NCI-H2196 treated with DMSO at 0.1 percent for 48 hours (cell line): ENCODE data around the gene GP1BA.

Experiments used
- DNase-seq: peaks from one replicate; lab custom pipeline; 2025; ENCODE audit not compliant: unreplicated experiment; lab: John Stamatoyannopoulos, UW

GP1BA gene

DNA sequence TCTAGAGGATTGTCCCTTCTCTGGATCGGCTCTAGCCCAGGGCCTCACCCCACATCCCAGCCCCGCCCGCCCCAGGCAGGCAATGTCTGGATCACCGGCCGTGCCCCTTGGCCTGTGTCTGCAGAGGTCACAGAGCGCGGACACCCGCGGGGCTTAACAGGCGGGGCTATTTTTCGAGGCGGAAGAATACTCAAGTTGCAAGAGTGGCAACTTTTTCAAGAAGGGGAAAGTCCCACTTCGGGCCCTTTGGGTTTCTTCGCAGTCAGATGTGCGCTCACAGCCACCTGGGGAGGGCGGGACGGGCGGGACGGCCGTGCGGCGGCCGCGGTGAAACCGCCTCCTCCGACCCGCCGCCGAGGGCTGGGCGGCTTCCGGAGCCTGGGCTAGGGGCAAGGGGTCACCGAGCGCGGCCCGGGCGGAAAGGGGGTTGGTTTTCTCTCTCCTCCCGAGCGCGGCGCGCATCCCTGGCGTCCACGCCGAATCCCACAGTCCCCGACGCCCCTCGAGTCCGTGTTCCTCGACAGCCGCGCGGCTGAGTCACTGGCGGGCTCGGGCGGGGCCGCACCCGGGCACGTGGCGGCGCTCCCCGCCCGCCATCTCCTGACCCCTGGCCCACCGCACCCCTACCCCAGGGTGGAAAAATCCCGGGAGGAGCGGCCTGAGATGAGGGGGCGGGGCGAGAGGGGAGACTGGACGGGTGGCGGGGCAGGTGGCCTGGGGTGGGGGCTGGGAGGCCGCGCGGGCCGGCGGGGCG, 17.4 kb downstream of the GP1BA start:
- DNase-seq, result peak; percentile 50

DNA sequence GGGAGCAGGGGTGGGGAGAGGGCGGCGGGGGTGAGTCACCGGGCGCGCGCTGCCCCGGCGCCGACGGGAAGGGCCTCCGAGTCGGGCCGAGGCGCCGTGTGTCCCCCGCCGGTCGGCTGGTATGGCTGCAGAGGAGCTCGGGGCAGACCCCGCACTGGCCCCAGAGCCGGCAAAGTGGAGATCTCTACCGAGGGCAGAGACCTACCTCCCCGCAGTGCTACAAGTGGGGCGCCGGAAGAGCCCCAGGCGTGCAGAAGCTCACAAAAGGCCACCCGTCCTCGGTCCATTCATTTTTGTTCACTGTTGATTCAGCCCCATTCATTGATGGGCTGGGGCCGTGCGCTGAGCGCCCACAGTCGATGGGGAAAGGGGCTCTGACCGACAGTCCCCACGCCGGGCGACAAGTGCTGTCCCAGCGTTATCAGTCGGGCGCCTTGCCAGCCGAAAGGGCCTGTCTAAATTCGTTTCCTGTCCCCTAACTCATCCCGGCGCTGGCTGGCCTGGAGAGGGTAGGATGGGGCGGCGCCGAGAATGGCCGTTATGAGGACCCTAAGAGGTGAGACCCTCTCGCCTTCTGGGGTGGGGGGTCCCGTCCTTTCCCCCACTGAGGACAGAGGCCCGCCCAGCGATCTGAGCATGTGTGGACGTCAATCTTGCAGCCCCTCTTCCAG, 18.1 kb downstream of the GP1BA start:
- no peak for DNase-seq

DNA sequence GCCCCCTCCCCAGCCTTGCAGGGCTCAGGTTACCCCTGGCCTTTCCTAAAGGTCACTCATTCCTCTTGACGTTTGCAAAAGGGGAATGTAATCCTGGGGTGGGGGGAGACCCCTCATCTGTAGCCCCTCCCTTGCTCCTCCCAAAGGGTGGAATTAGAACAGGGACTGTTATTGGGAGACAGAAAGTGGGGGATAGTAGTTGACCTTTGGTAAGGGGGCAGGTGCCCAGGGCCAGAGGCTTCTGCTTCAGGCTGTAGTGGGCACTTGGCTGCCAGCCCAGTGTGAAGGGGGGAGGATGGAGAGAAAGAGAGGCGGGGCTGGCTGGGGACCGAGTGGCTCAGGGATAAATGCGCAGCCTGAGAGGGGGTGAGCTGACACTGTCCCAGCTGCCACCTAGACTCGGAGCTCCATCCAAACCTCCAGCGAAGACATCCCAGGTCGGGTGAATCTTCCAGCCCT, 18.7 kb downstream of the GP1BA start, which contains the start of gene ENO3:
ENO3 (plus strand) TSS at position 374 of the 459 bp plus-strand sequence. CDS start 711 bp downstream, outside the sequence.
- DNase-seq, result no peak

GRCh38 chr17:4951486-4951885, 19.4 kb downstream of the GP1BA start:
- DNase-seq, result no peak

DNA sequence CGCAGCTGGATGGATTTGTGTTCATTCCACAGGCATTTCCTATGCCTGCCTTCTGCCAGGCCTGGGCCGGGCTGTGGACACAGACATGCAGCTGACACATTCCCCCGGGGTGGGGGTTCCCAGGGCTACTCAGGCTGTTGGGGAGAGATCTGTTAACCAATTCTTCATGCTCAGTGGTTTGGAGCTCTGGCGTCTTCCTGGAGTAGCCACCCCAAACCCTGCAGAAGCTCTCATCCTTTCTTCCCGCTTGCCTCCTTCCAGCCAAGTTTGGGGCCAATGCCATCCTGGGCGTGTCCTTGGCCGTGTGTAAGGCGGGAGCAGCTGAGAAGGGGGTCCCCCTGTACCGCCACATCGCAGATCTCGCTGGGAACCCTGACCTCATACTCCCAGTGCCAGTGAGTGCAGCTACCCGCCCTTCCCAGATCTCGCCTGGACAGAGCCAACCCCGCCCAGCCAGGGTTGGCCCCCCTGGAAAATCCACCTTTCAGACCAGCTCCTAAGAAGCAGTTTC, 21.4 kb downstream of the GP1BA start:
- DNase-seq, result no peak

- DNase-seq, result no peak
Observed at GRCh38 chr17:4955091-4955490, 23.0 kb downstream of the GP1BA start.

- DNase-seq, result no peak
Observed at GRCh38 chr17:4956493-4957061, 24.5 kb downstream of the GP1BA start.

DNA sequence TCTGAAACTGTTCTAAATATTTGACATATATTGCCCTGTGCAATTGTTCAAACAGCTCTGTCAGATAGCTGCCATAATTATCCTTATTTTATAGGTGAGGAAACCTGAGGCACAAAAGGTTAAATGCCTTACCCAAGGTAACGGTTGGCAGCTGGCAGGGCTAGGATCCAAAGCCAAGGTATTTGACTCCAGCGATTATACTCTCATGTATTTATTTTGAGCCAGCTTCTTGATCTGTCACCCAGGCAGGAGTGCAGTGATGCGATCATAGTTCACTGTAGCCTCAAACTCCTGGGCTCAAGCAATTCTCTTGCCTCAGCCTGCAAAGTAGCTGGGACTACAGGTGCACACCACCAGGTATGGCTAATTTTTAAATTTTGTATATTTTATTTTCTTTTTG, 26.0 kb downstream of the GP1BA start:
- no peak for DNase-seq

DNA sequence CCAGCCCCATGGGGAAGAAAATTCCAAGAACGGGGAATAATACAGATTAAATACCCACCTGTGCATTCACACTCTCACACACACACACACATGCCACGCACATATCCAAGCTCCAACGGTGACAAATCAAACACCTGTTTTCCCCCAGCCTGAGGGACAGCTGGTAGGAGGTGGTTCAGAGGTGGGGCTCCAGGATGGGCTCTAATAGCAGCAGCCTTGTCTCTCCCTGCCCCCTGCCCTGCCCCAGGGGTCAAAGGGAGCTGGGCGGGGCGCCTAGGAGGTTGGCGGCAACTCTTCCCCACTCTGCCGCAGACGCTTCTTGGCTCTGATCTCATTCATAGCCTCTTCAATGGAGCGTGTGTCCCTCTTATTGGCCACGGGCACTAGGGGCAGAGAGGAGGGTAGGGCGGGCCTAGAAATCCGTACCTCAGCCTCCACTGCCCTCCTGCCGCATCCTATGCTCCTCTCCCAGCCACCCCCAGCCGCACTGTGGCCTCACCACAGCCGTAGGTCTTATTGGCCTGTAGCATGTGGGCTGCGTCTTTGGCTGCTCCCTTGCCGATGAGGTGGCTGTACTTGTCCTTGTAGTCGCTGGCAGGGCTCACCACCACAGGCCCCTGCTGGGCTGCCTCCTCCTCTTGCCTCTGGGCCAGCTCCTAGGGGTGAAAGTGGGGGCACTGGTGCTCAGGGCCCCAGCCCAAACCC, 27.3 kb downstream of the GP1BA start:
- no peak for DNase-seq

DNA sequence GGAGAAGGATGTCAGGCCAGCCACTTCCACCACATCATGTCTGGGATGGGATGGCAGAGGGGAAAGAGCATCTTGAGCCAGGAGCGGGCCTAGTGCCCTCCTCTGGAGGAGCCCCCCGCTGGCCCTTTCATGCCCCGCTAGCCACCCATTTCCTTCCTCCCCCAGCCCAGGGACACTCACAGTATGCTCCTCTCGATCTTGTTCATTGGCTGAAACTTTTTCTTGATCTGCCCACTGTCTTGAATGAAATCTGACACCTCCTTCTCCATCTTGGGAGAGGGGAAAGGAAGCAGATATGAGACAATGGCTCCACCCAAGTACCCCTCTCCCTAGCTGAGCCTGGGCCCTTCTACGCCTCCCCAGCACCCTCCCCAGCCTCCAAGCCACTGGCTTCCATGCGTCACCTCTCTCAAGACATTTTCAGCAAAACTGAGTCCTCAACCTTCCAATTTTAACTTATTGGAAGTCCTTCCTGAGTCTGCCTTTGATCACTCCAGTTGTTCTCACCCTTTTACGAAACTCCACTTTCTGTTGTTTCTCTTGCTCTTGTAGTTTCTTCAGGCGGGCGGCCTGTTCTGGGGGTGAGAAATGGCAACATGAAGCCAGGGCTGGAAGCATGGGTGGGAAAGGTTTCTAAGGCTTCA, 28.3 kb downstream of the GP1BA start:
- DNase-seq, result no peak

- no peak for DNase-seq
Observed at GRCh38 chr17:4965311-4965986, 33.4 kb downstream of the GP1BA start.

DNA sequence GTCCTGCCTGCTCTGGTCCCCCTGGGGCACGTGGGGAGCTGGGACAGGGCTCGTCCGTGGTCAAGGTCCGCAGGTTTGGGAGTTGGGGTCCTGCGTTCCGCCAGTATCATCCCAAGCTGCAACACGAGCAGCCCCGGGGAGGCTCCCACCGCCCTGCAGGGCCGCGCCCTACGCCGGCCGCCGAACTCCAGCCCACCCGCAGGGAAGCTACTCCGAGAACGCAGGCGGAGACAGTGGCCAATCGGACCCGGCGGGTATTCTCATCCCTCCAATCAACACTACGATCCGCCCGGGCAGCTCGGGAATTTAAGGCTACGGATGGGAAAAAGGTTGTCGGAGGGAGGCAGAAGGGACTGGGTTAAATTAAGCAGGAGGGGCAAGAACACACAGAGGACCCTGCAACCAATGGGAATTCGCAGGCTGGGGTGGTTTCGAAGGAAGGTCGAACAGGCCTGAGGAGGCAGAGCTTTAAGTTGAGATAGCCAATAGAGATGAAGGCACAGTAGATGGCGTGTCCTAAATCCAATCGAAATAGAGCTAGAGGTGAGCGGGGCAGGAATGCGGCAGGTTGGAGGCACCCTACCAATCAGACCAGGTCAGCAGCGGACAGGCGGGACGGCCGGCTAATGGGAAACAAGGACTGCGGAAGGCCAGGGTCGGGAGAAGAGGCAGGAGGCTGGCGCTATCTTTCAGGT, 34.9 kb downstream of the GP1BA start:
- peak; percentile 95 for DNase-seq

GRCh38 chr17:4967539-4968485, 35.7 kb downstream of the GP1BA start, which contains the start of gene SPAG7:
Gene SPAG7, minus strand, starts transcription at chr17:4967817. Its CDS starts 13 bp downstream, at chr17:4967804.
- peak; percentile 53 for DNase-seq

- no peak for DNase-seq
Observed at GRCh38 chr17:4968486-4969046, 36.5 kb downstream of the GP1BA start.

- no peak for DNase-seq
Observed at GRCh38 chr17:4969047-4969550, 37.0 kb downstream of the GP1BA start.

- DNase-seq, result no peak
Observed at GRCh38 chr17:4969551-4970173, 37.6 kb downstream of the GP1BA start.

GRCh38 chr17:4970273-4970672, 38.2 kb downstream of the GP1BA start:
- no peak for DNase-seq
